ENCODE measurements around the gene KLHL5.
A peak's percentile ranks its signal among the peaks of the same experiment; 100 is the strongest.

The KLHL5 gene

DNA sequence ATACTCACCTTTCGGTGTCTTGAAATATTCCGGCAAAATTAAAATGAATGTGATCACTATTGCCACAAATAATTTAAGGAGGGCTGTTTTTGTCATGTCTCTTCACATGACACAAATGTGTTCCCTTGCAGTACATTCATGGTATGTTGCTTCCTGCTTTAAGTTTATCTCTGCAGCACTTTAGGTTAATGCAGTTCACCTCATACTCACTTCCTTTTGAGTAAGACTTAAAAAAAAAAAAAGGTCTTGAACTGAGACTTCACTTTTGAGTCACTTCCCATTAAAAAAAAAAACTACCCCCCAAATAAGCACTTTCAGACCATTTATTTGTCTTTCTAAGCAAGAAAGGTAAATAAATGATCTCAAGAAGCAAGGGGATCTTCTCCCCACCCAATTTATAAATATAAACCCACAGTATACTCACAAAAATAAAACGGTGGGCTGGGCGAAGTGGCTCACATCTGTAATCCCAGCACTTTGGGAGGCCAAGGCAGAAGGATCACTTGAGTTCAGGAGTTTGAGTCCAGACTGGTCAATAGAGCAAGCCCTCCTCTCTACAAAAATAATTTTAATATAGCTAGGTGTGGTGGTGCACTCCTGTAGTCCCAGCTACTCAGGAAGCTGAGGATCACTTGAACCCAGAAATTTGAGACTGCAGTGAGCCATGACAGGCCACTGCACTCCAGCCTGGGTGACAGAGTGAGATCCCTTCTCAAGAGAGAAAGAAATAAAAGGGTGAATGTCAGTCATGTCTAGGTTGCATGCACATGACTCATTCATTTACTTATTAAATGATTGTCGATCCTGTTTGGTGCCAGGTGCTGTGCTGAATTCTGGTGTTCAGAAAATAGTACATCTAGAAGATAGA is 29.6 kb upstream of the KLHL5 start, which contains the start of gene TMEM156:
Gene TMEM156, minus strand, starts transcription at position 192 of the 868 bp plus-strand sequence. Its CDS starts 96 bp downstream, at position 96.
- Histone ChIP-seq H3K4me1 (ENCODE audit: insufficient read depth, low read length, poor library complexity, severe bottlenecking) (peaks cover 59% of the 10 kb centered on the region), H3K4me3 (ENCODE audit: low read length, poor library complexity, severe bottlenecking) (peak within 1 kb of the TSS; percentile 72), H3K4me2 (ENCODE audit: low read depth, low read length, poor library complexity, severe bottlenecking) (peak within 1 kb of the TSS; percentile 74), H3K9ac (ENCODE audit: low read depth, low read length, poor library complexity, severe bottlenecking) (peak within 1 kb of the TSS; percentile 73), H3K9me3 (ENCODE audit: insufficient read depth, low read depth, low read length) (no peaks in the 10 kb centered on the region), H3F3A (ENCODE audit: low read depth) (peaks cover 6% of the 10 kb centered on the region; the same call in 1 of the 2 replicates), H3K9me2 (replicated peaks; ENCODE audit: low read depth, low read length) (no peaks in the 10 kb centered on the region), H3K36me3 (ENCODE audit: insufficient read depth, low read length) (no peaks in the 10 kb centered on the region), H3K79me2 (ENCODE audit: insufficient read depth, low read length) (peaks cover 31% of the 10 kb centered on the region), H3K27me3 (ENCODE audit: insufficient read depth, low read length, poor library complexity, severe bottlenecking) (no peaks in the 10 kb centered on the region), H2AFZ (ENCODE audit: low read length) (peak within 1 kb of the TSS; percentile 69; the same call in 1 of the 2 replicates), H4K20me1 (ENCODE audit: insufficient read depth, low read length, poor library complexity, severe bottlenecking) (no peaks in the 10 kb centered on the region)
- no peak for TF ChIP-seq EZH2phosphoT487 (IDR thresholded peaks at IDR 0.05; ENCODE audit: borderline replicate concordance)
- TF ChIP-seq, protein P1, sequence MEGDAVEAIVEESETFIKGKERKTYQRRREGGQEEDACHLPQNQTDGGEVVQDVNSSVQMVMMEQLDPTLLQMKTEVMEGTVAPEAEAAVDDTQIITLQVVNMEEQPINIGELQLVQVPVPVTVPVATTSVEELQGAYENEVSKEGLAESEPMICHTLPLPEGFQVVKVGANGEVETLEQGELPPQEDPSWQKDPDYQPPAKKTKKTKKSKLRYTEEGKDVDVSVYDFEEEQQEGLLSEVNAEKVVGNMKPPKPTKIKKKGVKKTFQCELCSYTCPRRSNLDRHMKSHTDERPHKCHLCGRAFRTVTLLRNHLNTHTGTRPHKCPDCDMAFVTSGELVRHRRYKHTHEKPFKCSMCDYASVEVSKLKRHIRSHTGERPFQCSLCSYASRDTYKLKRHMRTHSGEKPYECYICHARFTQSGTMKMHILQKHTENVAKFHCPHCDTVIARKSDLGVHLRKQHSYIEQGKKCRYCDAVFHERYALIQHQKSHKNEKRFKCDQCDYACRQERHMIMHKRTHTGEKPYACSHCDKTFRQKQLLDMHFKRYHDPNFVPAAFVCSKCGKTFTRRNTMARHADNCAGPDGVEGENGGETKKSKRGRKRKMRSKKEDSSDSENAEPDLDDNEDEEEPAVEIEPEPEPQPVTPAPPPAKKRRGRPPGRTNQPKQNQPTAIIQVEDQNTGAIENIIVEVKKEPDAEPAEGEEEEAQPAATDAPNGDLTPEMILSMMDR (conservative IDR thresholded peaks at IDR 0.05; ENCODE audit: low read length): no peak

DNA sequence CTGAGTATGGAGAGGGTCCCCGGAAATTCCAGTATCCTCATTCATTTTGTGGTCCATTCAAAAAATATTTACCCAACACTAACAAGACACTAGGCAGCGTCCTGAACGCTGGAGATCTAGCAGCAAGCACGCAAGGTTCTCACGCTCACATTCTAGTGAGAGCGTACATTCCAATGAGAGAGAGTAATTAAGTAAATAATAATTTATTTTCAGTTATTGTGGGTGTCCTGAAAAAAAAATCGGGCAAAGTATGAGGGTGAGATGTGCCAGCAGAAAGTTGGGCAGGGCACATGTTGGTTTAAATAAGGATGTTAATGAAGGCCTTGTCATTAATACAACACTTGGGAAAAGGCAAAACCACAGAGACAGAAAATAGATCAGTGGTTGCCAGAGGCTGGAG is 25.9 kb upstream of the KLHL5 start:
- H3K9ac ChIP-seq (ENCODE audit: low read depth, low read length, poor library complexity, severe bottlenecking): no peak overlapping the region
- TF ChIP-seq, protein P1 (conservative IDR thresholded peaks at IDR 0.05; ENCODE audit: low read length): no peak
- TF ChIP-seq EZH2phosphoT487 (IDR thresholded peaks at IDR 0.05; ENCODE audit: borderline replicate concordance): no peak
- no peaks in the 10 kb centered on the region for H3K9me2 ChIP-seq (replicated peaks; ENCODE audit: low read depth, low read length)
- no peak overlapping the region for H3K4me3 ChIP-seq (ENCODE audit: low read length, poor library complexity, severe bottlenecking)
- H3K36me3 ChIP-seq (ENCODE audit: insufficient read depth, low read length): no peaks in the 10 kb centered on the region
- peaks cover 4% of the 10 kb centered on the region for H3K79me2 ChIP-seq (ENCODE audit: insufficient read depth, low read length)
- H3K4me2 ChIP-seq (ENCODE audit: low read depth, low read length, poor library complexity, severe bottlenecking): no peak overlapping the region
- peaks cover 6% of the 10 kb centered on the region; the same call in 1 of the 2 replicates for H3F3A ChIP-seq (ENCODE audit: low read depth)
- no peaks in the 10 kb centered on the region for H4K20me1 ChIP-seq (ENCODE audit: insufficient read depth, low read length, poor library complexity, severe bottlenecking)
- no peaks in the 10 kb centered on the region for H3K27me3 ChIP-seq (ENCODE audit: insufficient read depth, low read length, poor library complexity, severe bottlenecking)
- H2AFZ ChIP-seq (ENCODE audit: low read length): no peak overlapping the region
- no peaks in the 10 kb centered on the region for H3K9me3 ChIP-seq (ENCODE audit: insufficient read depth, low read depth, low read length)
- peaks cover 37% of the 10 kb centered on the region for H3K4me1 ChIP-seq (ENCODE audit: insufficient read depth, low read length, poor library complexity, severe bottlenecking)

DNA sequence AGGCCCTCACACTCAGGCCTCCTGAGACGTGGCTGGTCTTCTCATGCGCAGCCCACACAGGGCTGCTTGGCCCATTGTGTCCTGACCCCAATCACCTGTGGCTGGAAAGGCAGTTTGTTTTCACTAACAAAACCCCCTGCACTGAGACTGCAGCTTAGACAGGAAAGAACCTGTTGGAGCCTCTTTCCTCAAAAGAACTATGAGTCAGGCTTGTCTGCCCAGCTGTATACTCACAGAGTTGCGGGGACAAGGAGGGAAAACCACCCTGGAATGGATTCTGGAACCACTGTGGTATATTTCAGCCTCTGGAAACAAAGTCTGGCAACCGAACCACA is 24.6 kb upstream of the KLHL5 start:
- Histone ChIP-seq H3K4me3 (ENCODE audit: low read length, poor library complexity, severe bottlenecking) (no peak overlapping the region), H3K9me2 (replicated peaks; ENCODE audit: low read depth, low read length) (no peaks in the 10 kb centered on the region), H3K9ac (ENCODE audit: low read depth, low read length, poor library complexity, severe bottlenecking) (no peak overlapping the region), H3K4me2 (ENCODE audit: low read depth, low read length, poor library complexity, severe bottlenecking) (peak overlapping the region; percentile 1), H3K36me3 (ENCODE audit: insufficient read depth, low read length) (no peaks in the 10 kb centered on the region), H3F3A (ENCODE audit: low read depth) (0 out of 2 replicates have a peak, but pooled peaks cover 3% of the 10 kb centered on the region), H3K27me3 (ENCODE audit: insufficient read depth, low read length, poor library complexity, severe bottlenecking) (no peaks in the 10 kb centered on the region), H4K20me1 (ENCODE audit: insufficient read depth, low read length, poor library complexity, severe bottlenecking) (no peaks in the 10 kb centered on the region), H3K79me2 (ENCODE audit: insufficient read depth, low read length) (no peaks in the 10 kb centered on the region), H2AFZ (ENCODE audit: low read length) (peak overlapping the region; percentile 63; the same call in 1 of the 2 replicates), H3K4me1 (ENCODE audit: insufficient read depth, low read length, poor library complexity, severe bottlenecking) (peaks cover 27% of the 10 kb centered on the region), H3K9me3 (ENCODE audit: insufficient read depth, low read depth, low read length) (no peaks in the 10 kb centered on the region)
- no peak for TF ChIP-seq EZH2phosphoT487 (IDR thresholded peaks at IDR 0.05; ENCODE audit: borderline replicate concordance)
- TF ChIP-seq, protein P1 (conservative IDR thresholded peaks at IDR 0.05; ENCODE audit: low read length): no peak

All from Loucy (cell line).